C4-2B (cell line): ENCODE results near the gene KREMEN1.

Experiments
- CTCF ChIP-seq: fragments of 450-650 bp; conservative IDR thresholded peaks from 2 replicates; pipeline ENCODE4 v1.5.1; 2017; ENCODE audit warnings: mild to moderate bottlenecking
- ZFX ChIP-seq: fragments of 450-650 bp; IDR thresholded peaks from 2 replicates; pipeline ENCODE4 v1.6.1; 2017

GRCh38 chr22:29054251-29054767, 18.5 kb upstream of the KREMEN1 start:
- TF ChIP-seq CTCF (no peak), ZFX (no peak)
